Raji (cell line): ENCODE measurements around the gene NCDN.

Experiments
- POLR2A ChIP-seq: IDR thresholded peaks from 2 replicates; pipeline ENCODE4 v1.6.1; 2011; ENCODE audit warnings: low read depth, low read length, control low read depth; ENCODE audit not compliant: insufficient read depth

NCDN gene

GRCh38 chr1:35560256-35561225 is 2.9 kb downstream of the NCDN start:
- TF ChIP-seq POLR2A: no peak

DNA sequence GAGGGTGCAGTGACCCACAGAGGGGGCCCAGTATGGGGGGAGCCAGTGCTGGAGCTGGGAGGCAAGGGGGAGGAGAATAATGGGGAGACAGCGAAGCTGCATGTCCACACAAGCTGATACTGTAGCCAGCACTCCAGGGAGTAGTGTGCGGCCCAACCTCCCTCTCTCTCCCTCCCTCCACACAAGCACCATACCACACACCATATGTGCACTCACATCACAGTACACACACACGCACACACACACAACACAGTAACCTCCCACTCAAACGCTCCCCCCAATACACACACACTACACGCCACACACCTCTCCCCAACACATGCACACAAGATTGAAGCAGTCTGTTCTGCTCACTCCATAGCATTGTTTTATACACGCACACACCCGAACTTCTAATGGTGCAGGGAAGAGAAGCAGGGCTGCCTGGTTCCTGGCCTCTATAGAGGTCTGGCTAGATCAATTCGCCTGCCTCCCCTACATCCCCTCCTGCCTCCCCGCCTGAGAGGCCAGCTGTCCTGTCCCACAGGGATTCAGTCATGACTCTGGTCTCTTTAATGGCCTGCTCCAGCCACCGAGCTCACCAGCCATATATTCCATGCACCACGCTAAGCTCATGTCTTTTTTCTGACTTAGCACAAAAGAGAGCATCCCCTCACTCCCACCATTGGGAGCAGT is 3.8 kb downstream of the NCDN start:
- TF ChIP-seq POLR2A: no peak

- TF ChIP-seq POLR2A: no peak
Observed at GRCh38 chr1:35561972-35562680, 4.5 kb downstream of the NCDN start.

DNA sequence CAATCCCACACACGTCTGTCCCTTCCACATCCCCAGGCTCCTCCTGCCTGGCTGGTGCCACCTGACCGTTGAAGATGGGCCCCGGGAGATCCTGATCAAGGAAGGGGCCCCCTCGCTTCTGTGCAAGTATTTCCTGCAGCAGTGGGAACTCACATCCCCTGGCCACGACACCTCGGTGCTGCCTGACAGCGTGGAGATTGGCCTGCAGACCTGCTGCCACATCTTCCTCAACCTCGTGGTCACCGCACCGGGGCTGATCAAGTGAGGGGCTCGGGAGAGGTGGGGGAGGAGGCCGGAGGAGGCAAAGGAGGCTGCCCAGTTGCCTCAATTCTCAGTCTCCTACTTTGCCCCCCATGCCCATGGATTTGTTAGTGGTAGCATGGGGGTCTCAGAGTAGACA is 5.6 kb downstream of the NCDN start:
- TF ChIP-seq POLR2A: no peak

GRCh38 chr1:35564037-35564883 is 6.7 kb downstream of the NCDN start:
- TF ChIP-seq POLR2A: no peak

DNA sequence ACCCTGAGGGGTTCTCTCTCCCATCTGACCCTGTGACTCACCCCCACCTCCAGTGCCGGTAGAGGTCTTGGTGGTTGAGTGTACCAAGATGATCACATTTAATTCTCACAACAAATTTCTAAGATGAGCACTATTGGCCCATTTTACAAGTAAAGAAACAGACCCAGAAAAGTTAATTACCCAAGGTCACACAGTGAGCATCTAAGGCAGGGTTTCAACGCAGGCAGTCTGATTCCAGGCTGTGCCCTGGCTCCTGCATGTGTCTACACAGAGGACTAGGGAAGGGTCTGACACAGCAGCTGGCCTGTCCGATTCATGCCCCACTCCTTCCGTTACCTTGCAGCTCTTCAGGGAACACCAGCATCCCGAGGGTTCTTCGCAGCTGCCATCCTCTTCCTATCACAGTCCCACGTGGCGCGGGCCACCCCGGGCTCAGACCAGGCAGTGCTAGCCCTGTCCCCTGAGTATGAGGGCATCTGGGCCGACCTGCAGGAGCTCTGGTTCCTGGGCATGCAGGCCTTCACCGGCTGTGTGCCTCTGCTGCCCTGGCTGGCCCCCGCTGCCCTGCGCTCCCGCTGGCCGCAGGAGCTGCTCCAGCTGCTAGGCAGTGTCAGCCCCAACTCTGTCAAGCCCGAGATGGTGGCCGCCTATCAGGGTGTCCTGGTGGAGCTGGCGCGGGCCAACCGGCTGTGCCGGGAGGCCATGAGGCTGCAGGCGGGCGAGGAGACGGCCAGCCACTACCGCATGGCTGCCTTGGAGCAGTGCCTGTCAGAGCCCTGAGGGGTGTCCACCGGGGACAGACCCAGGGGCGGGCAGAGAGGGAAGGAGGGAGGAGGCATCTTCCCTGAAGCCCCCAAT is 7.5 kb downstream of the NCDN start:
- TF ChIP-seq POLR2A: no peak

GRCh38 chr1:35565742-35566133 is 8.1 kb downstream of the NCDN start:
- no peak for TF ChIP-seq POLR2A

DNA sequence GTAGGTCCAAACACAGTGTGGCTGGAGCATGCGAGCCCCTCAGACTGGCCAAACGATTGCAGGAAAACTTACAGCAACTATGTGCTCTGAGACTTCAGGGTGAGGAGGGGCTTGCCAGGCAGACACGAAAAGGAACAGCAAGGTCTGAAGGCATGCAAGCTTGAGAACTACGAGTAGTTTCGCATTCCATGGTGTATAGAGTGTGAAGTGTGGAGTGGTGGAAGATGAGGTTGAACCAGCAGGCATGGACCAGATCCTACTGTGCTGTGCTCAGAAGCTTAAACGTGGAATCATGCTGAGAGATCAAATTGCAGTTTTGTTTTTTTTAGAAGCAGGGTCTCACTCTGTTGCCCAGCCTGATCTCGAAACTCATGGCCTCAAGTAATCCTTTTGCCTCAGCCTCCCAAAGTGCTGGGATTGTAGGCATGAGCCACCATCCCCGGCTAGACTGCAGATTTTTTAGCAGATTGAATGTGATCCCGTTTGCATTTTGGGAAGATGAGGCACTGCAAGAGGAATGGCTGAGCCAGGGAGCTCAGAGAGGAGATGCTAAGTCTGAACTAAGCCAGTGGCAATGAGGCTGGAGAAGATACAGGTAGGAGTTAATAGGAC is 10.5 kb downstream of the NCDN start:
- no peak for TF ChIP-seq POLR2A

DNA sequence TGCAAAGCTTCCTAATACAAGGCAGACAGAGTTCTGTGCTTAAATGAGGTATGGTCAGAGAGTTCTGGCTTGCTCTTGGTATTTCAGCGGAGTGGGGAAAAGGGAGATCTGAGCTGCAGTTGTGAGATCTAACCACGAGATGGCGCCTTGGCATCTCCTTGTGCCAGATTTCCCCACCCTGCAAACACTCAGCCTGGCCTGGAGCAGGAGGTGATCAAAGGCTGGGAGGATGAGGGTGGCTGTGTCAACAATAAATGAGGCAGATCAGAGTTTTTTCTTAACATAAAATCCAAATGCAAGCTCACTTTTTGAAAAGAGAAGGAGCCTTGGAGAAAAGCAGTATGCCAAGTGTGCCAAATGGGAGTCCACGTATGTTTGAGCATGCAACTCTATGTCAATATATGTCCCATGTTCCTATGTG is 11.4 kb downstream of the NCDN start:
- TF ChIP-seq POLR2A: no peak

DNA sequence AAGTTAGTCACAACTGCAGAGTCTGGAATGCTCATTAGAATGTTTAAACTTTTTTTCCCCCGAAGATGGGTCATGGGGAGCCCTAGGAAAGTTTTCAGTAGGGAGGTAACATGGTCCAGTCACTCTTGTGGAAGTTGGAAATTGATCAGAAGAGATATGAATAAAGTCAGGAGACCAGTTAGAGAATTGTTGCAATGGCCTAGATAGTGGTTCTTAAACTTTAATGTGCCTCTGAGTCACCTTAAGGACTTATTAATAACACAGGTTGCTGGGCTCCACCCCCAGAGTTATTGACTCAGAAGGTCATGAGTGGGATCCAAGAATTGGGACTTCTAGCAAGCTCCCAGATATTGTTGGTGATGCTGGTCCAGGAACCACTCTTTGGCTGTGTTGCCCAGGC is 12.3 kb downstream of the NCDN start:
- no peak for TF ChIP-seq POLR2A

DNA sequence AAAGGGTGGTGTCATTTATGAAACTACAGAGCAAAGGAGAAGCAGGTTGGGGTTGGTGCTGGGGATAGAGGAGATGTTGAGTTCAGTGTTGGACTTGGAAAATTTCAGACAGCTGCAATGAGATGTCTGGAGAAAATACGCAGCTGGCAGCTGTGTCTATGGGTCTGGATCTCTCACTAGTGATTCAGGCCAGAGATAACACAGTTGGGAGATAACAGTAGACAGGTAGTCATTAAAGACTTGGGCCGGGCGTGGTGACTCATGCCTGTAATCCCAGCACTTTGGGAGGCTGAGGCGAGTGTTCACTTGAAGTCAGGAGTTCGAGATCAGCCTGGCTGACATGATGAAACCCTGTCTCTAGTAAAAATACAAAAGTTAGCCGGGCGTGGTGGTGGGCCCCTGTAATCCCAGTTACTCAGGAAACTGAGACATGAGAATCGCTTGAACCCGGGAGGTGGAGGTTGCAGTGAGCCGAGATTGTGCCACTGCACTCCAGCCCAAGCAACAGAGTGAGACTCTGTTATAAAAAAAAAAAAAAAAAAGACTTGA is 13.1 kb downstream of the NCDN start:
- TF ChIP-seq POLR2A: no peak

GRCh38 chr1:35571263-35571662 is 13.7 kb downstream of the NCDN start:
- TF ChIP-seq POLR2A: no peak

GRCh38 chr1:35572296-35572695 is 14.7 kb downstream of the NCDN start:
- no peak for TF ChIP-seq POLR2A
